ENCODE data around the gene CFAP46.

DNA sequence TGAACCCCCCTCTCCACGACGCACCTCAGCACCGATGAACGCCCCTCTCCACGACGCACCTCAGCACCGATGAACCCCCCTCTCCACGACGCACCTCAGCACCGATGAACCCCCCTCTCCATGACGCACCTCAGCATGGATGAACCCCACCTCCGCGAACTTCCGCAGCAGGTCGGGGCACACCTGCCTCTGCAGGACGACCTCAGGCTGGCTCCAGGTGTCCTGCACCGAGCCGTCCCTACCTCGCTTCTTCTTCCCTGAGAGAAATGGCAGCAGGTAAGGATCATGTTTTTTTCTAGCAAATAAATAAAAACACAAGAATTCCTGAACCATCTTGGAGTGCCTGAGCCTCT is 24.1 kb downstream of the CFAP46 start:
- no peak for TF ChIP-seq CHD2 (IDR thresholded peaks at IDR 0.05; ENCODE audit: borderline replicate concordance, low read depth, low read length)
- TF ChIP-seq ETV6 (conservative IDR thresholded peaks at IDR 0.05 in 1 of 2, IDR thresholded peaks at IDR 0.05 in 1 of 2; ENCODE audit: borderline replicate concordance in 1 of 2, low read depth in 1 of 2): no peak
- TF ChIP-seq SREBF2 (IDR thresholded peaks at IDR 0.05; ENCODE audit: low read length): no peak
- no peak for TF ChIP-seq SP1 (IDR thresholded peaks at IDR 0.05; ENCODE audit: low read depth, low read length)
- no peak for TF ChIP-seq CBX3 (IDR thresholded peaks at IDR 0.05; ENCODE audit: borderline replicate concordance, low read depth)
- no peak for TF ChIP-seq RAD21 (IDR thresholded peaks at IDR 0.05; ENCODE audit: insufficient read depth, low read depth, low read length)
- TF ChIP-seq NFXL1 (IDR thresholded peaks at IDR 0.05; ENCODE audit: borderline replicate concordance): no peak
- TF ChIP-seq, protein P1, sequence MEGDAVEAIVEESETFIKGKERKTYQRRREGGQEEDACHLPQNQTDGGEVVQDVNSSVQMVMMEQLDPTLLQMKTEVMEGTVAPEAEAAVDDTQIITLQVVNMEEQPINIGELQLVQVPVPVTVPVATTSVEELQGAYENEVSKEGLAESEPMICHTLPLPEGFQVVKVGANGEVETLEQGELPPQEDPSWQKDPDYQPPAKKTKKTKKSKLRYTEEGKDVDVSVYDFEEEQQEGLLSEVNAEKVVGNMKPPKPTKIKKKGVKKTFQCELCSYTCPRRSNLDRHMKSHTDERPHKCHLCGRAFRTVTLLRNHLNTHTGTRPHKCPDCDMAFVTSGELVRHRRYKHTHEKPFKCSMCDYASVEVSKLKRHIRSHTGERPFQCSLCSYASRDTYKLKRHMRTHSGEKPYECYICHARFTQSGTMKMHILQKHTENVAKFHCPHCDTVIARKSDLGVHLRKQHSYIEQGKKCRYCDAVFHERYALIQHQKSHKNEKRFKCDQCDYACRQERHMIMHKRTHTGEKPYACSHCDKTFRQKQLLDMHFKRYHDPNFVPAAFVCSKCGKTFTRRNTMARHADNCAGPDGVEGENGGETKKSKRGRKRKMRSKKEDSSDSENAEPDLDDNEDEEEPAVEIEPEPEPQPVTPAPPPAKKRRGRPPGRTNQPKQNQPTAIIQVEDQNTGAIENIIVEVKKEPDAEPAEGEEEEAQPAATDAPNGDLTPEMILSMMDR (IDR thresholded peaks at IDR 0.05 in 2 of 3, conservative IDR thresholded peaks at IDR 0.05 in 1 of 3; ENCODE audit: control insufficient read depth in 2 of 3, extremely low read depth in 1 of 3, insufficient read depth in 1 of 3, low read depth in 3 of 3, low read length in 3 of 3): no peak
- TF ChIP-seq, protein P2, sequence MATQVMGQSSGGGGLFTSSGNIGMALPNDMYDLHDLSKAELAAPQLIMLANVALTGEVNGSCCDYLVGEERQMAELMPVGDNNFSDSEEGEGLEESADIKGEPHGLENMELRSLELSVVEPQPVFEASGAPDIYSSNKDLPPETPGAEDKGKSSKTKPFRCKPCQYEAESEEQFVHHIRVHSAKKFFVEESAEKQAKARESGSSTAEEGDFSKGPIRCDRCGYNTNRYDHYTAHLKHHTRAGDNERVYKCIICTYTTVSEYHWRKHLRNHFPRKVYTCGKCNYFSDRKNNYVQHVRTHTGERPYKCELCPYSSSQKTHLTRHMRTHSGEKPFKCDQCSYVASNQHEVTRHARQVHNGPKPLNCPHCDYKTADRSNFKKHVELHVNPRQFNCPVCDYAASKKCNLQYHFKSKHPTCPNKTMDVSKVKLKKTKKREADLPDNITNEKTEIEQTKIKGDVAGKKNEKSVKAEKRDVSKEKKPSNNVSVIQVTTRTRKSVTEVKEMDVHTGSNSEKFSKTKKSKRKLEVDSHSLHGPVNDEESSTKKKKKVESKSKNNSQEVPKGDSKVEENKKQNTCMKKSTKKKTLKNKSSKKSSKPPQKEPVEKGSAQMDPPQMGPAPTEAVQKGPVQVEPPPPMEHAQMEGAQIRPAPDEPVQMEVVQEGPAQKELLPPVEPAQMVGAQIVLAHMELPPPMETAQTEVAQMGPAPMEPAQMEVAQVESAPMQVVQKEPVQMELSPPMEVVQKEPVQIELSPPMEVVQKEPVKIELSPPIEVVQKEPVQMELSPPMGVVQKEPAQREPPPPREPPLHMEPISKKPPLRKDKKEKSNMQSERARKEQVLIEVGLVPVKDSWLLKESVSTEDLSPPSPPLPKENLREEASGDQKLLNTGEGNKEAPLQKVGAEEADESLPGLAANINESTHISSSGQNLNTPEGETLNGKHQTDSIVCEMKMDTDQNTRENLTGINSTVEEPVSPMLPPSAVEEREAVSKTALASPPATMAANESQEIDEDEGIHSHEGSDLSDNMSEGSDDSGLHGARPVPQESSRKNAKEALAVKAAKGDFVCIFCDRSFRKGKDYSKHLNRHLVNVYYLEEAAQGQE (IDR thresholded peaks at IDR 0.05; ENCODE audit: low read depth, low read length): no peak
- TF ChIP-seq EZH2 (IDR thresholded peaks at IDR 0.05; ENCODE audit: borderline replicate concordance, control insufficient read depth, low read depth, low read length): no peak
- TF ChIP-seq NR2C1 (IDR thresholded peaks at IDR 0.05): no peak
- TF ChIP-seq MTA3 (IDR thresholded peaks at IDR 0.05; ENCODE audit: borderline replicate concordance, low read length): no peak
- no peak for TF ChIP-seq SUPT20H (IDR thresholded peaks at IDR 0.05; ENCODE audit: borderline replicate concordance, control insufficient read depth, low read depth, low read length)
